Lung (tissue), 12 donors: Measurements from ENCODE around the gene PARVA. TPM values are rescaled to one million over a fixed set of nuclear protein-coding genes. Genes with fewer than 3 reads are reported as not detected.

ENCODE experiments used
- ATAC-seq: fragments of 200-7000 bp; cut with Tn5 transposase; one replicate; pipeline ENCODE4 v1.9.1; 2020; ENCODE audit warnings: moderate number of reproducible peaks; ENCODE audit not compliant: insufficient read depth, low FRiP score
- DNase-seq, 3 donors: peaks; one replicate each; pipeline ENCODE4 v3.0.0-alpha.2; 2013 to 2017
- H3K27ac ChIP-seq, 2 donors: one replicate each; pipeline ENCODE4 v1.5.1; 2013; ENCODE audit warnings: mild to moderate bottlenecking in 2 of 2, moderate library complexity in 2 of 2, control low read depth in 1 of 2, inconsistent platforms in 1 of 2, low read depth in 1 of 2, low read length in 1 of 2
- H3K27me3 ChIP-seq, 3 donors: one replicate each; pipeline ENCODE4 v1.5.1; 2013; ENCODE audit warnings: low read length in 2 of 3; ENCODE audit not compliant: control insufficient read depth in 3 of 3, insufficient read depth in 3 of 3
- H3K36me3 ChIP-seq, 4 donors: one replicate each; pipeline ENCODE4 v1.5.1; 2013; ENCODE audit warnings: low read length in 4 of 4, mild to moderate bottlenecking in 1 of 4, moderate library complexity in 1 of 4; ENCODE audit not compliant: control insufficient read depth in 4 of 4, insufficient read depth in 4 of 4
- H3K4me1 ChIP-seq, 5 donors: one replicate each; pipeline ENCODE4 v1.5.1; 2013; ENCODE audit warnings: low read length in 5 of 5, mild to moderate bottlenecking in 2 of 5, moderate library complexity in 1 of 5; ENCODE audit not compliant: control insufficient read depth in 5 of 5, insufficient read depth in 5 of 5
- H3K4me3 ChIP-seq: one replicate; pipeline ENCODE4 v1.5.1; 2013; ENCODE audit warnings: mild to moderate bottlenecking, control low read depth, moderate library complexity
- H3K9ac ChIP-seq, 2 donors: one replicate each; pipeline ENCODE4 v1.5.1; 2013; ENCODE audit warnings: low read length in 2 of 2, control low read depth in 1 of 2; ENCODE audit not compliant: insufficient read depth in 1 of 2
- H3K9me3 ChIP-seq, 4 donors: one replicate each; pipeline ENCODE4 v1.5.1; 2013; ENCODE audit warnings: low read length in 3 of 4, mild to moderate bottlenecking in 1 of 4, moderate library complexity in 1 of 4; ENCODE audit not compliant: control insufficient read depth in 4 of 4, insufficient read depth in 3 of 4
- CTCF ChIP-seq: IDR thresholded peaks from 2 replicates; pipeline ENCODE4 v1.5.1; 2012; ENCODE audit warnings: mild to moderate bottlenecking; ENCODE audit errors: control extremely low read depth, extremely low read depth
- WGBS, 2 donors: extraction: QIAGEN DNeasy Blood & Tissue Kit; methylation state at CpG; one replicate each; pipeline ENCODE4 v1.1.7; 2013; 5-methylcytosine and 5-hydroxymethylcytosine counted together
- polyA plus RNA-seq, 2 donors: library from polyadenylated mRNA; stranded (reverse); fragments of 200-250 nt; gene quantifications; one replicate each; pipeline ENCODE4 v1.2.1, GENCODE V29; 2013
- total RNA-seq, 2 donors: library from RNA; depleted of rRNA in 1 of 2; stranded (reverse); fragments of >200 nt in 1 of 2; gene quantifications; one replicate each; pipeline ENCODE4 v1.2.1, GENCODE V29; 2014 to 2021
- donor health status: control.
- donor health status: control.
- donor health status: Bipolar disorder and iron deficiency.
- donor health status: healthy.
- donor health status: DM: yes; HTN: yes; CAD: no.

Gene PARVA
- total and polyA plus RNA-seq, 4 donors = 19.9 to 71.6 (median 36.2) TPM

- DNase-seq (no peak), ATAC-seq (no peak)
- H3K27ac ChIP-seq = peak overlapping the region in 1 of 2 donors; percentile 32
- H3K27me3 ChIP-seq = no peaks in the 10 kb centered on the region
- H3K4me1 ChIP-seq = peaks cover 8 to 52% (median 22%) of the 10 kb centered on the region in 5 donors
- TF ChIP-seq CTCF = no peak
- no peak overlapping the region for H3K9ac ChIP-seq
- no peak overlapping the region for H3K4me3 ChIP-seq
- 95 to 98% methylated on average over 3 of the region's 3 CpGs for WGBS, 2 donors
- H3K9me3 ChIP-seq = no peaks in the 10 kb centered on the region
- no peaks in the 10 kb centered on the region for H3K36me3 ChIP-seq
Observed at GRCh38 chr11:12411393-12411792, 34.0 kb downstream of the PARVA start.

- WGBS, 2 donors = 38 to 44% methylated on average over 7 of the region's 7 CpGs
- no peaks in the 10 kb centered on the region for H3K9me3 ChIP-seq
Observed at GRCh38 chr11:12411806-12412727, 34.7 kb downstream of the PARVA start.

DNA sequence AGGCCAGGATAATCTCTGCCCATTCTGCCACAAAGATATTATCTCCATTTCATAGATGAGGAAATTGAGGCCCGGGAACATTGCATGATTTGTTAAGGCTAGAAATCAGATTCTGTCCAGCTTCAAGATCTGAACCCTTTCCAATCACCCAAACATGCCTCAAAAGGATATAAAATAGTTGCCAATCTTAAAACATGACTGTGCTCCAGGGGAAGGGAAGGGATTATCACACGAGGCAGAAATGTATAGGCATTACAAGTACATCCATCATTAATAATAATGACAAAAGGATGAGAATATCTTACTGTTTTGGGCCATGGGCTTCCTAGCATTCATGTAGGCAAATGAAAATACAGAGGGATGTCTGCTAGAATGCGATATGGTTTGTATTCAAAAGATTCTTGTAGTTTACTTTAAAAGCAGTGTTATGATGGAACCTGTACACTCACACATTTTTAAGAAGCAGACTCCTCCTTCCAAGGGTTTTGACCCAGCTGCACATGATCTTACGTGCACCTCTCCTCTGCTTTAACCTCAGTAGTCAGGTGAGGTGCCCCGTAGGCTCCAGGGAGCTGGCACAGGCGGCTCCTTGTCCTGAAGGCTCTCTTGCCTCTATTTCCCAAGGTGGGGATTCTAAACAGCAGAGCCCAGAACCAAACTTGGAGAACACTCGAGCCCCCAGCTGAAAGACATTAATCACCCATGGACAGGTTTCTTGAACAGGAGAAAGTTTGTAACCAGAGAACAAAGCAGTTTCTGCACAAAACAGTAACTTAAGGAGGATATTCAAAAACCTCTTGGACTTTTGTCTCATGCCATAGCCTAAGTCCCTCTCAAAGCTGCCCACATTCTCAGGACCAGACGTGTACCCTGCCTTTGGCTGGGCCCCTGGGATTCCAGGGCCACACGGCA lies 36.0 kb downstream of the PARVA start:
- 64 to 82% methylated on average over 9 of the region's 9 CpGs for WGBS, 2 donors
- no peak for DNase-seq
- H3K4me1 ChIP-seq = peaks cover 8 to 54% (median 21%) of the 10 kb centered on the region in 5 donors
- H3K36me3 ChIP-seq = no peaks in the 10 kb centered on the region
- H3K27ac ChIP-seq = peak overlapping the region in 1 of 2 donors; percentile 55
- H3K4me3 ChIP-seq = no peak overlapping the region
- no peak for TF ChIP-seq CTCF
- ATAC-seq = no peak
- H3K9ac ChIP-seq = peak overlapping the region in 1 of 2 donors; percentile 29
- no peaks in the 10 kb centered on the region for H3K27me3 ChIP-seq
- H3K9me3 ChIP-seq = no peaks in the 10 kb centered on the region

More at GRCh38 chr11:12411806-12412727, 34.7 kb downstream of the PARVA start:
- Histone ChIP-seq H3K4me3 (no peak overlapping the region), H3K4me1 (peaks cover 8 to 52% (median 23%) of the 10 kb centered on the region in 5 donors), H3K9ac (peak overlapping the region in 1 of 2 donors; percentile 43), H3K27ac (peak overlapping the region; percentile 14 to 32), H3K36me3 (no peaks in the 10 kb centered on the region), H3K27me3 (no peaks in the 10 kb centered on the region)
- DNase-seq (peak; percentile 81 to 84 (median 82)), ATAC-seq (peak; percentile 19)
- peak; percentile 1 for TF ChIP-seq CTCF
